ENCODE data around the gene TP53I13. TPM values are rescaled to one million over a fixed set of nuclear protein-coding genes. Genes with fewer than 3 reads are reported as not detected.
A peak's percentile ranks its signal among the peaks of the same experiment; 100 is the strongest.

The TP53I13 gene
- total RNA-seq, 1 donor from 2014 or later, result 68.4 TPM

DNA sequence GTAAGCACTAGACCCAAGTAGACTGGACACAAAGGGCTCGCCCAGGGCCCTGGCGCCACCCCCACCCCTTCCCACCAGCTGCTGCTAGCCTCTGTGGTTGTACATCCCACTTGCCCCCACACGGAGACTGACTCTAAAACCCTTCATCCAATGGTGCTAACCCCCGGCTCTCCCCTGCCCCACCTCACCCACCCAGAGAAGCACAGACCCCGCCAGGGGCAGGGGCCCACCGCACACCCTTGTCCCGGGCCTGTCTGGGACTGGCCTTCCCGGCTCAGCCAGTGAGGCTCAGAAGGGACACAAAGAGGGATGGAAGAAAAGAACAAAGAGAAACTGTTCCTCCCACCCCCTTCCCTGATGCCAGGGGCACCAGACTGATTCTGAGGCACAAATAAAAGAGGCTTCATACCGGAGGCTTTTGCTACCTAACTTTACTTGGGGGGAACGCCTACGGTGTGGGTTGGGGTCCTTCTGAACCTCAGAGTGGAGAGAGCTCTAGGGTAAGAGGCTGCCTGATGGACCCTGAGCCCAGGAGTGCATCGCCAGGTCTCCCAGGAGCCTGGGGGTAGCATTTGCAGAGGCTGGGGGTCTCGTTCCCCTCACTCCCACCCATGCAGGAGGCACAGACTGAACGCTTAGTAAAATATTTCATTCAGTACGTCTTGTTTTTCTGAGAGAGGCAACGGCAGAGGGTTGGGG, 46.0 kb downstream of the TP53I13 start:
- no peak for DNase-seq (ENCODE audit: low read depth)
- Histone ChIP-seq H3K36me3 (ENCODE audit: control insufficient read depth, insufficient read depth, low read length) (no peaks in the 10 kb centered on the region), H3K4me3 (ENCODE audit: low read depth, low read length) (no peak overlapping the region)

DNA sequence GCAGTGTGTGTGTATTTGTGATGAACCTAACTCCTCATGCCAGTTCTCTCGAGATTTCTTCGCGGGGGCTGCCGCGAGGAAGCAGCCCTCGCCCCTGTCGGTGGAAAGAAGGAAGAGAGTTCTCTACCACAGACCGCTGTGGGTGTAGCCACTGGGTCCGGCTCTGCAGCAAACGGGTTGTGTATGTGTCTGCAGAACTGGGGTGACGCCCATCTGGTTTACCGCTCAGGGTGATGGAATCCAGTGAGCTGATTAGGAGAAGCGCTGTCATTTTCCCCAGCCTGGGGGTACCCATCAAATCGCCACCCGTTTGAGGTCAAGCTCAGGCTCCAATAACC, 46.5 kb downstream of the TP53I13 start:
- peaks cover 20% of the 10 kb centered on the region for H3K27me3 ChIP-seq (ENCODE audit: control insufficient read depth, insufficient read depth, low read length)
- no peak overlapping the region for H3K4me3 ChIP-seq (ENCODE audit: low read depth, low read length)
- H3K36me3 ChIP-seq (ENCODE audit: control insufficient read depth, insufficient read depth, low read length), result no peaks in the 10 kb centered on the region
- TF ChIP-seq, protein P1, sequence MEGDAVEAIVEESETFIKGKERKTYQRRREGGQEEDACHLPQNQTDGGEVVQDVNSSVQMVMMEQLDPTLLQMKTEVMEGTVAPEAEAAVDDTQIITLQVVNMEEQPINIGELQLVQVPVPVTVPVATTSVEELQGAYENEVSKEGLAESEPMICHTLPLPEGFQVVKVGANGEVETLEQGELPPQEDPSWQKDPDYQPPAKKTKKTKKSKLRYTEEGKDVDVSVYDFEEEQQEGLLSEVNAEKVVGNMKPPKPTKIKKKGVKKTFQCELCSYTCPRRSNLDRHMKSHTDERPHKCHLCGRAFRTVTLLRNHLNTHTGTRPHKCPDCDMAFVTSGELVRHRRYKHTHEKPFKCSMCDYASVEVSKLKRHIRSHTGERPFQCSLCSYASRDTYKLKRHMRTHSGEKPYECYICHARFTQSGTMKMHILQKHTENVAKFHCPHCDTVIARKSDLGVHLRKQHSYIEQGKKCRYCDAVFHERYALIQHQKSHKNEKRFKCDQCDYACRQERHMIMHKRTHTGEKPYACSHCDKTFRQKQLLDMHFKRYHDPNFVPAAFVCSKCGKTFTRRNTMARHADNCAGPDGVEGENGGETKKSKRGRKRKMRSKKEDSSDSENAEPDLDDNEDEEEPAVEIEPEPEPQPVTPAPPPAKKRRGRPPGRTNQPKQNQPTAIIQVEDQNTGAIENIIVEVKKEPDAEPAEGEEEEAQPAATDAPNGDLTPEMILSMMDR (IDR thresholded peaks at IDR 0.05; ENCODE audit: insufficient read depth, low read length, poor library complexity, severe bottlenecking), result no peak
- no peak for DNase-seq (ENCODE audit: low read depth)

More for the DNA sequence above, 46.0 kb downstream of the TP53I13 start:
- peaks cover 20% of the 10 kb centered on the region for H3K27me3 ChIP-seq (ENCODE audit: control insufficient read depth, insufficient read depth, low read length)
- TF ChIP-seq, protein P1 (IDR thresholded peaks at IDR 0.05; ENCODE audit: insufficient read depth, low read length, poor library complexity, severe bottlenecking), result no peak

DNA sequence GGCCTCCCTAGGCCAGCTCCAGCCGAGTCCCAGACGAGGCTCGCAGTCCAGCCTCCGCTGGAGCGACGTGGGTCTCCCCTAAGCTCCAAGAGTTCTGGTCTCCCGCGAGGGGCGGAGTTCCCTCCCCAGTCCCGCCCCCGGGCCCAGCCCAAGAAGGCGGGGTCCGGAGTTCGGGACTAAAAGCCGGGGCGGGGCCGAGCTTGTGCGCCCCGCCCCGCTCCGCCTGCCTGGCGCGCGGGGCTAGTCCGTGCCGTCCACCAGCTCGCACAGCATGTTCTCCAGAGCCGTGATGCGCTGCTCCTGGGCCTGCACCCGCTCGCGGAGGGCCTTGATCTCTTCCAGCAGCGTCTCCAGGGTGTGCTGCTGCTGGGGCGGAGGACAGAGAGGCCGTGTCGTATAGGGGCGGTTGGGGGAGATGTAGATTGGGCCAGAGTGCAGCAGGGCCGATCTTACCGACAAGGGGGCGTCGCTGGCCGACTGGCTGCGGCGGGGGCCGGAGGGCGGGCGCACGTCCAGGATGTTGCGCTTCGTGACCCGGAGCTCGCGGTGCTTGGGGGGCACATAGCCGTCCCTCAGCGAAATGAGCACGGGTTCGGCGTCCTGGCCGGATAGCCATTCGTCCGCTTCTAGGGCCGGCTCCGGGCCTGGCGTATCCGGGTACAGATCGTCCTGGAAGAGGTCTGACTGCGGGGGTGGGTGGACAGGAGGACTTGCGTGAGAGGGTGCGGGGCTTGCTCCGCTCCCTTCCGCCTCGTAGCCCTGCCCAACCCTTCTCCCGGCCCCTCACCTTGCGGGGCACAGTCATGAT, 47.2 kb downstream of the TP53I13 start:
- peak overlapping the region; percentile 14 for H3K4me3 ChIP-seq (ENCODE audit: low read depth, low read length)
- no peak for DNase-seq (ENCODE audit: low read depth)
- TF ChIP-seq, protein P1 (IDR thresholded peaks at IDR 0.05; ENCODE audit: insufficient read depth, low read length, poor library complexity, severe bottlenecking), result no peak
- peaks cover 20% of the 10 kb centered on the region for H3K27me3 ChIP-seq (ENCODE audit: control insufficient read depth, insufficient read depth, low read length)
- H3K36me3 ChIP-seq (ENCODE audit: control insufficient read depth, insufficient read depth, low read length), result no peaks in the 10 kb centered on the region

DNA sequence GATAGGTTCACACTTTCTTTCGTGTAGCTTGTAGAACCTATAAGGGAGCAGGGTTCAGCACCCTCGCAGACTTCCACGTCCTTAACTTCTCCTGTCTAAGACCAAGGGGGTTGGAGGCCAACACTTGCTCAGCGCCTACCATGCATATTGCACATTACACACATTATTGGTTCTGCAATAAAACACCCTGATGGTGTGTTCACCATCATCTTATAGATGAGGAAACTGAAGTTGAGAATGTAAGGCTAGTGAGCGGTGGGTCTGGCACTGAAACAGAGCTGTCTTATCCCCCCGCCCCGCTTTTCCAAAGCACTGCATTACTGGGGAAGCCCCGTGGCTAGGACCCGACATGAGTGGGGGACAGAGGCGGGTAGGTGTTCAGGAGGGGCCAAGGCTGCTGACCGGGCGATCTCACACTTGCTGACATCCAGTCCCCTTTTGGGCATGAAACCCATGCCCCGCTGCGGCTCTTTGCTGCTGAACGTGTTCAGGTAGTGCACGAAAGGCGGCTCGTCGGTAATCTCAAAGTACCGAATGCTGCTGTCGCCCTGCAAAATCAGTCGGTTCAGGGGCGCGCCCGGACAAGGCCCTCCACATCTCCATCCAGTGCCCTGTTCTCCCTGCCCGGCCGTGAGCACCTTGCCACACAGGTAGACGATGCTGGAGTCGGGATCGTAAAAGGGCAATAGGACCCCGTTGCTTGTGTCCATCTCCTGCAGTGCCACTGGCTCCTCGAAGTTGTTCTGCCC, 48.0 kb downstream of the TP53I13 start:
- DNase-seq (ENCODE audit: low read depth), result no peak
- H3K36me3 ChIP-seq (ENCODE audit: control insufficient read depth, insufficient read depth, low read length), result no peaks in the 10 kb centered on the region
- TF ChIP-seq, protein P1 (IDR thresholded peaks at IDR 0.05; ENCODE audit: insufficient read depth, low read length, poor library complexity, severe bottlenecking), result no peak
- peaks cover 20% of the 10 kb centered on the region for H3K27me3 ChIP-seq (ENCODE audit: control insufficient read depth, insufficient read depth, low read length)
- H3K4me3 ChIP-seq (ENCODE audit: low read depth, low read length), result peak overlapping the region; percentile 14

DNA sequence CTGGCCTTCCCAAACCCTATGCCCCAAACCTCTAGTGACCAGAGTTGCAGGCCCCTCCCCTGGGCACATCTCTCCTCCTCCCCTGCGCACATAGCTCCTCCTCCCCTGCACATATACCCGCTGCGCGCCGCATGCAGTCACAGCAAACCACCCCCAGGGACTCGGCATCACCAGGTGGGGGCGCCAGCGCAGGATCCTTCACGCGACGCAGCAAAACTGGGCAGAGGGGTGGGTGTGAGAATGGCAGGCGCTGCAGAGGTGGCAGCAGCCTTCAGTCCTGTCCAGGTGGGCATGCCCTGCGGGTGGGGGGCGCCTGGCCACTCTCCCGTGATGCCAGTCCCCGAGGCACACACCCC, 48.6 kb downstream of the TP53I13 start:
- Histone ChIP-seq H3K27me3 (ENCODE audit: control insufficient read depth, insufficient read depth, low read length) (peaks cover 20% of the 10 kb centered on the region), H3K4me3 (ENCODE audit: low read depth, low read length) (no peak overlapping the region), H3K36me3 (ENCODE audit: control insufficient read depth, insufficient read depth, low read length) (no peaks in the 10 kb centered on the region)
- no peak for DNase-seq (ENCODE audit: low read depth)
- TF ChIP-seq, protein P1 (IDR thresholded peaks at IDR 0.05; ENCODE audit: insufficient read depth, low read length, poor library complexity, severe bottlenecking), result peak; percentile 86
